ENCODE data around the gene PILRB.
"Not testable (repeated sequence)": the region's sequence is repeated elsewhere in the genome, so short reads cannot be mapped to it uniquely, and the experiment has no call there.

Gene PILRB

GRCh38 chr7:100380196-100380595 lies 22.3 kb downstream of the PILRB start:
- DNase-seq, result no peak

- not testable (repeated sequence) for DNase-seq
Observed at GRCh38 chr7:100381531-100382233, 23.8 kb downstream of the PILRB start.

- DNase-seq, result not testable (repeated sequence)
Observed at GRCh38 chr7:100382234-100382853, 24.4 kb downstream of the PILRB start.

- no peak for DNase-seq
Observed at GRCh38 chr7:100384628-100385294, 26.8 kb downstream of the PILRB start.

GRCh38 chr7:100386940-100387339 lies 29.0 kb downstream of the PILRB start:
- no peak for DNase-seq

GRCh38 chr7:100387695-100388094 lies 29.8 kb downstream of the PILRB start:
- DNase-seq, result no peak

GRCh38 chr7:100389437-100390088 lies 31.6 kb downstream of the PILRB start:
- no peak for DNase-seq

GRCh38 chr7:100390286-100391009 lies 32.5 kb downstream of the PILRB start:
- DNase-seq, result no peak

- no peak for DNase-seq
Observed at GRCh38 chr7:100393233-100393905, 35.5 kb downstream of the PILRB start.

GRCh38 chr7:100394077-100394476 lies 36.2 kb downstream of the PILRB start:
- DNase-seq, result no peak

GRCh38 chr7:100396421-100396982 lies 38.6 kb downstream of the PILRB start:
- no peak for DNase-seq

- DNase-seq, result no peak
Observed at GRCh38 chr7:100397315-100398081, 39.6 kb downstream of the PILRB start.

- no peak for DNase-seq
Observed at GRCh38 chr7:100398239-100398638, 40.3 kb downstream of the PILRB start.

- DNase-seq, result no peak
Observed at GRCh38 chr7:100400041-100400440, 42.1 kb downstream of the PILRB start.

GRCh38 chr7:100400656-100401055 lies 42.7 kb downstream of the PILRB start:
- DNase-seq, result no peak

- DNase-seq, result no peak
Observed at GRCh38 chr7:100401811-100402210, 43.9 kb downstream of the PILRB start.

GRCh38 chr7:100402241-100402640 lies 44.3 kb downstream of the PILRB start:
- no peak for DNase-seq

- peak; percentile 68 for DNase-seq
Observed at GRCh38 chr7:100406767-100407166, 48.9 kb downstream of the PILRB start.

GRCh38 chr7:100407285-100408180 lies 49.6 kb downstream of the PILRB start:
- DNase-seq, result peak; percentile 53

- no peak for DNase-seq
Observed at GRCh38 chr7:100411101-100411500, 53.2 kb downstream of the PILRB start.

Measured in kidney glomerular epithelial cell (primary cell).